Ovary (tissue), 3 donors: ENCODE results near the gene PHYHD1.

ENCODE experiments used
- EP300 ChIP-seq: sonication (generic); formaldehyde crosslinking; IDR thresholded peaks from one replicate; pipeline ENCODE4 v1.6.1; 2017; ENCODE audit warnings: antibody characterized with exemption
- POLR2A ChIP-seq: fragments of 450-650 bp; IDR thresholded peaks from one replicate; pipeline ENCODE4 v1.6.1; 2017; ENCODE audit warnings: antibody characterized with exemption, mild to moderate bottlenecking, moderate library complexity
- TF ChIP-seq, protein P1 (sequence below), 3 donors: fragments of 450-650 bp in 2 of 3; fragments of 200-600 bp in 1 of 3; IDR thresholded peaks; one replicate each; pipeline versions ENCODE4 v1.5.1 to v1.8.0; 2016 to 2022; ENCODE audit warnings: antibody characterized with exemption in 3 of 3, mild to moderate bottlenecking in 1 of 3
- donor health status: DM: no; HTN: no; CAD: no.

DNA sequence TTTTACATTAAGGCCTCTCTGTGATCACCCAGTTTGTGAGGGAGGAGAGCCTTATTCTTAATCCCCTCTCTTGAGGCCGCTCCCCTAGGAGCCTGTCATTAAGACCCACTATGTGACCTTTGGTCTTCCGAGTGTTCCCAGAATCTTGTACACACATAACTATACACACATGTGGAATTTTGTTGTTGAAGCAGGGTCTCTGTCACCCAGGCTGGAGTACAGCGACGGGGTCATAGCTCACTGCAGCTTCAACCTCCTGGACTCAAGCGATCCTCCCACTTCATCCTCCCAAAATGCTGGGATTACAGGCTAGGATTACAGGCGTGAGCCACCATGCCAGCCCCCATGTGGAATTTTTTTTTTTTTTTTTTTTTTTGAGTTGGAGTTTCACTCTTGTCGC is 14.8 kb upstream of the PHYHD1 start:
- TF ChIP-seq, protein P1, sequence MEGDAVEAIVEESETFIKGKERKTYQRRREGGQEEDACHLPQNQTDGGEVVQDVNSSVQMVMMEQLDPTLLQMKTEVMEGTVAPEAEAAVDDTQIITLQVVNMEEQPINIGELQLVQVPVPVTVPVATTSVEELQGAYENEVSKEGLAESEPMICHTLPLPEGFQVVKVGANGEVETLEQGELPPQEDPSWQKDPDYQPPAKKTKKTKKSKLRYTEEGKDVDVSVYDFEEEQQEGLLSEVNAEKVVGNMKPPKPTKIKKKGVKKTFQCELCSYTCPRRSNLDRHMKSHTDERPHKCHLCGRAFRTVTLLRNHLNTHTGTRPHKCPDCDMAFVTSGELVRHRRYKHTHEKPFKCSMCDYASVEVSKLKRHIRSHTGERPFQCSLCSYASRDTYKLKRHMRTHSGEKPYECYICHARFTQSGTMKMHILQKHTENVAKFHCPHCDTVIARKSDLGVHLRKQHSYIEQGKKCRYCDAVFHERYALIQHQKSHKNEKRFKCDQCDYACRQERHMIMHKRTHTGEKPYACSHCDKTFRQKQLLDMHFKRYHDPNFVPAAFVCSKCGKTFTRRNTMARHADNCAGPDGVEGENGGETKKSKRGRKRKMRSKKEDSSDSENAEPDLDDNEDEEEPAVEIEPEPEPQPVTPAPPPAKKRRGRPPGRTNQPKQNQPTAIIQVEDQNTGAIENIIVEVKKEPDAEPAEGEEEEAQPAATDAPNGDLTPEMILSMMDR (IDR thresholded peaks at IDR 0.05) = no peak
- TF ChIP-seq EP300 = no peak
- no peak for TF ChIP-seq POLR2A
